Activated B cell treated with CpG ODN at 0.5 μM for 24 hours (primary cell): ENCODE data around the gene OR51A7. TPM values are rescaled to one million over a fixed set of nuclear protein-coding genes. Genes with fewer than 3 reads are reported as not detected.

Experiments
- ATAC-seq: fragments of 200-7000 bp; cut with Tn5 transposase; one replicate; pipeline ENCODE4 v1.10.0; 2021; ENCODE audit warnings: low read depth, mild to moderate bottlenecking, moderate library complexity
- CTCF ChIA-PET: fragments of 350-600 bp; sonication (Branson Sonifier 250); formaldehyde crosslinking; loops from one replicate; lab custom pipeline; 2021; ENCODE audit warnings: antibody characterized with exemption; lab: Charles Lee
- POLR2A ChIA-PET: fragments of 350-600 bp; sonication (Branson Sonifier 250); formaldehyde crosslinking; loops from one replicate; lab custom pipeline; 2021; ENCODE audit warnings: antibody characterized with exemption; lab: Charles Lee
- DNase-seq: peaks from one replicate; pipeline ENCODE4 v3.0.0; 2022
- H3K27ac Mint-ChIP-seq: one replicate; pipeline ENCODE4 v1.8.0; 2020; ENCODE audit warnings: mixed read lengths
- H3K27me3 Mint-ChIP-seq: one replicate; pipeline ENCODE4 v1.8.0; 2021; ENCODE audit warnings: mixed read lengths
- H3K36me3 Mint-ChIP-seq: one replicate; pipeline ENCODE4 v1.8.0; 2021; ENCODE audit warnings: low read depth, mixed read lengths
- H3K4me1 Mint-ChIP-seq: one replicate; pipeline ENCODE4 v1.8.0; 2021; ENCODE audit warnings: mixed read lengths
- H3K4me3 Mint-ChIP-seq: one replicate; pipeline ENCODE4 v1.8.0; 2020; ENCODE audit warnings: mild to moderate bottlenecking, mixed read lengths
- H3K9me3 Mint-ChIP-seq: one replicate; pipeline ENCODE4 v1.8.0; 2020; ENCODE audit warnings: mixed read lengths
- intact Hi-C: fragments of 100-400 bp; cut with micrococcal nuclease; formaldehyde crosslinking; loops from one replicate; pipeline ENCODE4 v1.15.1; 2024
- total RNA-seq: library from RNA; stranded (reverse); gene quantifications from 2 replicates; pipeline ENCODE4 v1.2.3, GENCODE V29; 2022
- TF ChIP-seq, protein P1 (sequence below): fragments of 200-600 bp; IDR thresholded peaks from one replicate; pipeline ENCODE4 v1.8.0; 2022; ENCODE audit warnings: antibody characterized with exemption, mild to moderate bottlenecking

OR51A7 gene
- total RNA-seq, 1 donor from 2014 or later: not detected

DNA sequence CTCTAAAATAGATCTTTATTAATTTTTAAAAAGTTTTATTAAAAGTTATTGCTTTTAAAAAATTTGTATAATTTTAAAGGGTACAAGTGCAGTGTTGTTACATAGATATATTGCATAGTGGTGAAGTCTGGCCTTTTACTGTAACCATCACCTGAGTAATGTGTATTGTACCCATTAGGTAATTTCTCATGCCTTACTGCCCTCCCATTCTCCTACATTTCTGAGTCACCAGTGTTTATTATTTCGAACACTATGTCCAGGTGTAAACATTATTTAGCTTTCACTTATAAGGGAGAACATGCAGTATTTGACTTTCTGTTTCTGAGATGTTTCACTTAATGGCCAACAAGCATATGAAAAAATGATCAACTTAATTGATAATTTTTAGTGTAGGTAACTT, 18.2 kb downstream of the OR51A7 start:
- CTCF ChIA-PET: no interaction called here
- no peak overlapping the region for H3K27ac Mint-ChIP-seq
- H3K27me3 Mint-ChIP-seq: no peaks in the 10 kb centered on the region
- ATAC-seq (no peak), DNase-seq (no peak)
- no peaks in the 10 kb centered on the region for H3K4me1 Mint-ChIP-seq
- no peak overlapping the region for H3K4me3 Mint-ChIP-seq
- POLR2A ChIA-PET: no interaction called here
- H3K9me3 Mint-ChIP-seq: no peaks in the 10 kb centered on the region
- TF ChIP-seq, protein P1, sequence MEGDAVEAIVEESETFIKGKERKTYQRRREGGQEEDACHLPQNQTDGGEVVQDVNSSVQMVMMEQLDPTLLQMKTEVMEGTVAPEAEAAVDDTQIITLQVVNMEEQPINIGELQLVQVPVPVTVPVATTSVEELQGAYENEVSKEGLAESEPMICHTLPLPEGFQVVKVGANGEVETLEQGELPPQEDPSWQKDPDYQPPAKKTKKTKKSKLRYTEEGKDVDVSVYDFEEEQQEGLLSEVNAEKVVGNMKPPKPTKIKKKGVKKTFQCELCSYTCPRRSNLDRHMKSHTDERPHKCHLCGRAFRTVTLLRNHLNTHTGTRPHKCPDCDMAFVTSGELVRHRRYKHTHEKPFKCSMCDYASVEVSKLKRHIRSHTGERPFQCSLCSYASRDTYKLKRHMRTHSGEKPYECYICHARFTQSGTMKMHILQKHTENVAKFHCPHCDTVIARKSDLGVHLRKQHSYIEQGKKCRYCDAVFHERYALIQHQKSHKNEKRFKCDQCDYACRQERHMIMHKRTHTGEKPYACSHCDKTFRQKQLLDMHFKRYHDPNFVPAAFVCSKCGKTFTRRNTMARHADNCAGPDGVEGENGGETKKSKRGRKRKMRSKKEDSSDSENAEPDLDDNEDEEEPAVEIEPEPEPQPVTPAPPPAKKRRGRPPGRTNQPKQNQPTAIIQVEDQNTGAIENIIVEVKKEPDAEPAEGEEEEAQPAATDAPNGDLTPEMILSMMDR: no peak
- H3K36me3 Mint-ChIP-seq: no peaks in the 10 kb centered on the region
- intact Hi-C loops: no loop called here

DNA sequence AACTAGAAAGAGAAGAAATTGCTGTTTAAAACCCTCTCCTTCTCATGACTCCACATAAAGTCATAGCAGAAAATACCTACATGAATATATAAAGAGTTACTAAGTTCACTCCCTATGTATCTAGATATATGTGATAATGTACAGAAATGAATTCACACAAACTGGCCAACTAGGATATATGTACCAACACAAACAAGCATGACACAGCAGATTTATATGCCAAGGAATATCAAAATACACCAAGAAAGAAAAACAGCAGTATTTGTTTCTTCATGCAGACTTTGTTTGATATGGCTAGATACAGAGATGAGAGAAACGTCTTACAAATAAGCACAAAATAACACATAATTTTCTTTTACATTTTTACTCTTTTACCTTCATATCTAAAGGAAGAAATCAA, 18.7 kb downstream of the OR51A7 start:
- intact Hi-C loops: no loop called here
- Mint-ChIP-seq H3K27ac (no peak overlapping the region), H3K4me3 (no peak overlapping the region), H3K4me1 (no peaks in the 10 kb centered on the region), H3K27me3 (no peaks in the 10 kb centered on the region), H3K9me3 (no peaks in the 10 kb centered on the region), H3K36me3 (no peaks in the 10 kb centered on the region)
- TF ChIP-seq, protein P1: no peak
- DNase-seq: no peak
- ATAC-seq: no peak
- ChIA-PET POLR2A (no interaction called here), CTCF (no interaction called here)

DNA sequence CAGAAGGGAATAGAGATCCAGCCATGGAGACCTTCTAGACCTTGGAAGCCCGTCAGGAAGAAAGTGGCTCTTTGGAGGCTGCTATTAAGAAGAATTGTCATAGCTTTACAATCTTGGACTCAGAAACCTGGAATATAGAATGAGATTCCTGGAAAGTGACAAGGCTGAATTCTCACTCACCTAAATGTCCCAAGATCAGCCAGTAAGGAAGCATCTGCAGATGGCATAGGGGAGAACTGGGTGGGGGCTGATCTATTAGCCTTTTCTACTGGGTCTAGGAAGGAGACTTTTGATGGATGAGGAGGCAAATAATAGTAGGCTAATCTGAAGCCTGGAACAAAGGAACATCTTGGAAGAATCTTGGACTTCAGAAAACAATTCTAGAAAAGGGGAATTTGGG, 20.7 kb downstream of the OR51A7 start, which contains the start of gene OR51G1:
OR51G1 (minus strand) TSS at position 101 of the 400 bp plus-strand sequence; CDS start at position 101, 0 bp downstream.
- Mint-ChIP-seq H3K9me3 (no peaks in the 10 kb centered on the region), H3K4me1 (no peaks in the 10 kb centered on the region), H3K27me3 (no peaks in the 10 kb centered on the region), H3K4me3 (no peak within 1 kb of the TSS), H3K27ac (no peak within 1 kb of the TSS), H3K36me3 (no peaks in the 10 kb centered on the region)
- DNase-seq (no peak), ATAC-seq (no peak)
- intact Hi-C loops: no loop called here
- ChIA-PET CTCF (no interaction called here), POLR2A (no interaction called here)
- TF ChIP-seq, protein P1: no peak

DNA sequence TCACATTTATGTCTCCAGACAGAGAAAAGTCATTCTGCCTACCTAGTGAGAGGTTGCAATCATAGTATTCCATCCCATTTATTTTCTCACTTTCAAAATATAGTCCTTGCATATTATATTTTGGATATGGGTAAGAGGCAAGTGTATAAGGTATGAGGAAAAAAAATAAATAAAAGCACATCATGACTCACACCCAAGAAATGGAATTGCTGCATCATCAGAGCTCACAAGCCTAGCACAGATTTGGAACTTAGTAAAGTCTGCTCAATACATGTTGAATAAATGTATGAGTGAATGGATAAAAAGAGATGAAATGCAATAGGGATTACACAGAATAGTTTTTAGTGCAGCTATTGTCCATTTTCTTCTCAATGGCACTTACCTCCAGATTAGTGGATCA, 23.0 kb downstream of the OR51A7 start:
- H3K4me1 Mint-ChIP-seq: no peaks in the 10 kb centered on the region
- intact Hi-C loops: no loop called here
- no peaks in the 10 kb centered on the region for H3K9me3 Mint-ChIP-seq
- no peaks in the 10 kb centered on the region for H3K36me3 Mint-ChIP-seq
- POLR2A ChIA-PET: no interaction called here
- ATAC-seq (no peak), DNase-seq (no peak)
- CTCF ChIA-PET: no interaction called here
- H3K4me3 Mint-ChIP-seq: no peak overlapping the region
- TF ChIP-seq, protein P1: no peak
- H3K27ac Mint-ChIP-seq: no peak overlapping the region
- no peaks in the 10 kb centered on the region for H3K27me3 Mint-ChIP-seq

DNA sequence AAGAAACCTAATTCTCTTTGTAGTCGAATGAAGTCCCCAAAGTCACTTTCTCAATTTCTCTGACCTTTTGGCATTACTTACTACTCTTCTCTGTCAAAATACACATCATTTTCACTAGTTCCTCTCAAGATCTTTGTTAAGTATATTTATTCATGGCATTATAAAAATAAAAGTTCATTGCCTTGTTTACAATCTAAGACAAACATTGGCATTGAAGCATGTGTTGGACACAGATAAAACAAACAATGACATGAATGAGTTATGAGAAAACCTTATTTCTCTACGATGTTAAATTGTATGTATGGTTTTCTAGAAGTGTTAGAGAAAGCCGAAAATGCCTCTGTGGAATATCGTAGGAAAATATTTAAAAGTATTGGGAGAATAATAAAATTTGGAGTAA, 29.2 kb downstream of the OR51A7 start:
- intact Hi-C loops: no loop called here
- Mint-ChIP-seq H3K27ac (no peak overlapping the region), H3K4me1 (no peaks in the 10 kb centered on the region), H3K36me3 (no peaks in the 10 kb centered on the region), H3K9me3 (no peaks in the 10 kb centered on the region), H3K4me3 (no peak overlapping the region), H3K27me3 (no peaks in the 10 kb centered on the region)
- ChIA-PET CTCF (no interaction called here), POLR2A (no interaction called here)
- DNase-seq: no peak
- TF ChIP-seq, protein P1: no peak
- ATAC-seq: no peak
